HT-29 (cell line): ENCODE results near the gene FAM72C. TPM values are rescaled to one million over a fixed set of nuclear protein-coding genes. Genes with fewer than 3 reads are reported as not detected.
"Not testable (repeated sequence)": the region's sequence is repeated elsewhere in the genome, so short reads cannot be mapped to it uniquely, and the experiment has no call there.

Experiments
- DNase-seq: peaks from one replicate; pipeline ENCODE4 v3.0.0-alpha.2; 2015; ENCODE audit warnings: low spot score
- small RNA-seq: library from RNA; depleted of rRNA; stranded (forward); fragments of <200 nt; gene quantifications from one replicate; pipeline ENCODE3, GENCODE V24; 2014
- total RNA-seq: library from RNA; depleted of rRNA; stranded (reverse); fragments of >200 nt; shearing (Covaris generic); gene quantifications from 2 replicates; pipeline ENCODE4 v1.2.3, GENCODE V29; 2014

Gene FAM72C
- total RNA-seq, 1 experiment from 2014 or later: not detected

- not testable (repeated sequence) for DNase-seq
Measured at GRCh38 chr1:143913705-143914104, 58.1 kb downstream of the FAM72C start.

Small RNAs within 50 kb of the gene (small RNA-seq; reads per million reads assigned to genes)
- not detected for gene HIST2H3PS2
